ENCODE results near the gene RPS19.

- TF ChIP-seq, protein P1, sequence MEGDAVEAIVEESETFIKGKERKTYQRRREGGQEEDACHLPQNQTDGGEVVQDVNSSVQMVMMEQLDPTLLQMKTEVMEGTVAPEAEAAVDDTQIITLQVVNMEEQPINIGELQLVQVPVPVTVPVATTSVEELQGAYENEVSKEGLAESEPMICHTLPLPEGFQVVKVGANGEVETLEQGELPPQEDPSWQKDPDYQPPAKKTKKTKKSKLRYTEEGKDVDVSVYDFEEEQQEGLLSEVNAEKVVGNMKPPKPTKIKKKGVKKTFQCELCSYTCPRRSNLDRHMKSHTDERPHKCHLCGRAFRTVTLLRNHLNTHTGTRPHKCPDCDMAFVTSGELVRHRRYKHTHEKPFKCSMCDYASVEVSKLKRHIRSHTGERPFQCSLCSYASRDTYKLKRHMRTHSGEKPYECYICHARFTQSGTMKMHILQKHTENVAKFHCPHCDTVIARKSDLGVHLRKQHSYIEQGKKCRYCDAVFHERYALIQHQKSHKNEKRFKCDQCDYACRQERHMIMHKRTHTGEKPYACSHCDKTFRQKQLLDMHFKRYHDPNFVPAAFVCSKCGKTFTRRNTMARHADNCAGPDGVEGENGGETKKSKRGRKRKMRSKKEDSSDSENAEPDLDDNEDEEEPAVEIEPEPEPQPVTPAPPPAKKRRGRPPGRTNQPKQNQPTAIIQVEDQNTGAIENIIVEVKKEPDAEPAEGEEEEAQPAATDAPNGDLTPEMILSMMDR (IDR thresholded peaks at IDR 0.05) = no peak
- TF ChIP-seq POLR2A (IDR thresholded peaks at IDR 0.05; ENCODE audit: low read depth) = no peak
- TF ChIP-seq EP300 (IDR thresholded peaks at IDR 0.05) = no peak
- no peak for TF ChIP-seq POLR2AphosphoS5 (IDR thresholded peaks at IDR 0.05)
Measured at GRCh38 chr19:41908724-41909464, 48.8 kb downstream of the RPS19 start.

All from esophagus muscularis mucosa (tissue), 4 donors.